ENCODE results near the gene NLRC5.
A peak's percentile ranks its signal among the peaks of the same experiment; 100 is the strongest.
"Not testable (repeated sequence)": the region's sequence is repeated elsewhere in the genome, so short reads cannot be mapped to it uniquely, and the experiment has no call there.

Gene NLRC5

GRCh38 chr16:56983211-56983751 lies 6.1 kb upstream of the NLRC5 start:
- Histone ChIP-seq H3K4me1 (peaks cover 5% of the 10 kb centered on the region), H3K9me3 (no peaks in the 10 kb centered on the region), H3K27me3 (no peaks in the 10 kb centered on the region), H3K4me3 (ENCODE audit: low read depth, low read length) (no peak overlapping the region), H3K36me3 (no peaks in the 10 kb centered on the region)
- TF ChIP-seq CTCF (IDR thresholded peaks at IDR 0.05; ENCODE audit: low read depth, low read length), result no peak
- DNase-seq, result no peak

GRCh38 chr16:56984639-56985038 lies 4.7 kb upstream of the NLRC5 start:
- no peak for TF ChIP-seq CTCF (IDR thresholded peaks at IDR 0.05; ENCODE audit: low read depth, low read length)
- peaks cover 5% of the 10 kb centered on the region for H3K4me1 ChIP-seq

GRCh38 chr16:56985288-56985961 lies 3.9 kb upstream of the NLRC5 start:
- H3K36me3 ChIP-seq, result no peaks in the 10 kb centered on the region
- DNase-seq, result peak; percentile 64
- no peak for TF ChIP-seq CTCF (IDR thresholded peaks at IDR 0.05; ENCODE audit: low read depth, low read length)
- peaks cover 5% of the 10 kb centered on the region for H3K4me1 ChIP-seq
- H3K4me3 ChIP-seq (ENCODE audit: low read depth, low read length), result no peak overlapping the region
- H3K27me3 ChIP-seq, result no peaks in the 10 kb centered on the region
- H3K9me3 ChIP-seq, result no peaks in the 10 kb centered on the region

More at GRCh38 chr16:56984639-56985038, 4.7 kb upstream of the NLRC5 start:
- no peaks in the 10 kb centered on the region for H3K27me3 ChIP-seq
- H3K9me3 ChIP-seq, result no peaks in the 10 kb centered on the region
- DNase-seq, result no peak
- H3K4me3 ChIP-seq (ENCODE audit: low read depth, low read length), result no peak overlapping the region
- H3K36me3 ChIP-seq, result no peaks in the 10 kb centered on the region

DNA sequence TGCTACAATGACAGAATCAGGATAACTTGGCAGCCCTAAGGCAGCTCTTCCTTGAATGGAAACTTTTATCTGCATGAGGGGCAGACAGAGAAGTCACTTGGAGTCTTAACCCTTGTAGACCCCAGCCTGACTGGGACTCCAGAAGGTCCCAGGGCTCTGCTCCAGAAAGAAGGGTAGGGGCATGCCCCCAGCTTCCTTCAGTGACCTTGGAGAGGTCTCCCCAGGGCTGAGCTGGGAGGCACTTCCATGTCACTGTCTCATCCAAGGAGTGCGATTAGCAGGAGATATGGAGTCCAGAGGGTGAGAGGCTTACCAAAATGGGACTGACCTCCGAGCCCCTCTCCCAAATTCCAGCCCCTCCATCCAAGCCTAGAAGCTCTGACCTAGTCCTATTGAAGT lies 3.4 kb upstream of the NLRC5 start:
- DNase-seq, result no peak
- no peak for TF ChIP-seq CTCF (IDR thresholded peaks at IDR 0.05; ENCODE audit: low read depth, low read length)
- Histone ChIP-seq H3K36me3 (no peaks in the 10 kb centered on the region), H3K27me3 (no peaks in the 10 kb centered on the region), H3K9me3 (no peaks in the 10 kb centered on the region), H3K4me1 (peaks cover 5% of the 10 kb centered on the region), H3K4me3 (ENCODE audit: low read depth, low read length) (no peak overlapping the region)

DNA sequence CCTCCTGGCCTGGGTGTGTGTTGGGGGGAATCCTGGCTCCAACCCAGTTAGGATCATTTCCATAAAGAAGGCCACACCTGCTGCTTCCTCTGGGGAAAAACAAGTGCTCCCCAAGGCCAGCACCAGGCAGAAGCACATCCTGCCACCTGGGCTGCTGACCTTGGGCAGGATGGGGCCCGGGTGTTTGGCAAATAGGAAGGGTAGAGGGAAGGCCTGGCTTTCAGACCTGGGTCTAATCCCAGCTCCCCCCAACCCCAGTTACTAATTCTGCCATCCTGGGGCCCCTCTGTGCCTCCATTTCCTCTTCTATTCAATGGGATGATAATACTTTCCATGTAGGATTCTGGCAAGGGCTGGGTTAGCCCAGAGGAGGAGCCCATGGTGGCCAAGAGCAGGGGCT lies 3.0 kb upstream of the NLRC5 start:
- H3K9me3 ChIP-seq, result no peaks in the 10 kb centered on the region
- H3K36me3 ChIP-seq, result no peaks in the 10 kb centered on the region
- no peak overlapping the region for H3K4me3 ChIP-seq (ENCODE audit: low read depth, low read length)
- TF ChIP-seq CTCF (IDR thresholded peaks at IDR 0.05; ENCODE audit: low read depth, low read length), result no peak
- no peak for DNase-seq
- peaks cover 5% of the 10 kb centered on the region for H3K4me1 ChIP-seq
- H3K27me3 ChIP-seq, result no peaks in the 10 kb centered on the region

GRCh38 chr16:56986908-56987307 lies 2.4 kb upstream of the NLRC5 start:
- not testable (repeated sequence) for H3K36me3 ChIP-seq; H3K27me3 ChIP-seq; H3K4me3 ChIP-seq (ENCODE audit: low read depth, low read length); H3K9me3 ChIP-seq; DNase-seq; H3K4me1 ChIP-seq
